Measurements from ENCODE around the gene LRRC4C. TPM values are rescaled to one million over a fixed set of nuclear protein-coding genes. Genes with fewer than 3 reads are reported as not detected.

The LRRC4C gene
- total RNA-seq, 6 experiments from 2014 or later = 0.25 to 0.43 (median 0.27) TPM

GRCh38 chr11:41456269-41456668, 3.2 kb downstream of the LRRC4C start:
- Histone ChIP-seq H3K4me3 (no peak overlapping the region), H3K9me3 (no peaks in the 10 kb centered on the region), H3K27me3 (no peaks in the 10 kb centered on the region), H3K27ac (no peak overlapping the region), H3K36me3 (no peaks in the 10 kb centered on the region), H3K4me1 (no peaks in the 10 kb centered on the region)
- DNase-seq (no peak), ATAC-seq (no peak)
- intact Hi-C loops (cut with DNase I) = no loop called here
- TF ChIP-seq POLR2A (IDR thresholded peaks at IDR 0.05) (no peak), CTCF (IDR thresholded peaks at IDR 0.05) (no peak)
- WGBS (ENCODE audit: insufficient coverage, low coverage, low lambda C conversion rate, missing lambda C conversion rate) = 46% methylated on average over 1 of the region's 1 CpG

GRCh38 chr11:41451011-41451410, 8.4 kb downstream of the LRRC4C start:
- intact Hi-C loops (cut with DNase I) = no loop called here
- Histone ChIP-seq H3K27ac (no peak overlapping the region), H3K36me3 (no peaks in the 10 kb centered on the region), H3K9me3 (no peaks in the 10 kb centered on the region), H3K4me3 (no peak overlapping the region), H3K4me1 (no peaks in the 10 kb centered on the region), H3K27me3 (no peaks in the 10 kb centered on the region)
- WGBS (ENCODE audit: insufficient coverage, low coverage, low lambda C conversion rate, missing lambda C conversion rate) = 45% methylated on average over 3 of the region's 3 CpGs
- no peak for TF ChIP-seq CTCF (IDR thresholded peaks at IDR 0.05)
- no peak for TF ChIP-seq POLR2A (IDR thresholded peaks at IDR 0.05)
- DNase-seq = no peak
- ATAC-seq = no peak

DNA sequence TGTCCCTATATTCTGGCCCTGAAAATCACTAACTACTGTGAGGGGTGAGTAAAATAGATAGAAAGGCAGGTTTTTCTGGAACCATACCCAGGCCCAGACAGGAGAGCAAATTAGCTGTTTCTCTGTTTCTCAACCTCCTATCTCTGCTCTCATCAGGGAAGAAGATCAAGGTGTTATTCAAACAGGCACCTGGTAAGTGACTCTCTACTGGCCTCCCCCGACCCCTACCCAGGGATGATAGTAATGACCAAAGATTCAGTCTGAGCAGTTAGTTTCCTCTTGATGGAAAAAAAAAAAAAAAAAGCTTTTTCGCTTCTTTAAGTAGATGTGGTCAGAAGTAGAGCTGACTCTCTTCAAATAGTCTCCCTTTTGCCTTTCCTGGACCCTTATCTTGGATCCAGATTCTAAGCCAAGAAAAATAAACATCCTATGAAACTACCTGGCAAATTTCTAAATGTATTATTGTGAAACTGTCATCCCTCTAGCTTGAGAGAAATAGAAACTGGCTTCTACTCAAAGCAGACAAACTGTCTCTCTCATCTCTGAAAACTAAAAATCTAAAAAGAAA, 9.9 kb downstream of the LRRC4C start:
- H3K4me3 ChIP-seq = no peak overlapping the region
- WGBS (ENCODE audit: insufficient coverage, low coverage, low lambda C conversion rate, missing lambda C conversion rate) = 35% methylated on average over 2 of the region's 2 CpGs
- no peak for TF ChIP-seq POLR2A (IDR thresholded peaks at IDR 0.05)
- TF ChIP-seq CTCF (IDR thresholded peaks at IDR 0.05) = no peak
- H3K9me3 ChIP-seq = no peaks in the 10 kb centered on the region
- H3K36me3 ChIP-seq = no peaks in the 10 kb centered on the region
- intact Hi-C loops (cut with DNase I) = no loop called here
- no peaks in the 10 kb centered on the region for H3K27me3 ChIP-seq
- ATAC-seq (peak in 1 of 4 donors; percentile 40), DNase-seq (no peak)
- no peaks in the 10 kb centered on the region for H3K4me1 ChIP-seq
- H3K27ac ChIP-seq = no peak overlapping the region

DNA sequence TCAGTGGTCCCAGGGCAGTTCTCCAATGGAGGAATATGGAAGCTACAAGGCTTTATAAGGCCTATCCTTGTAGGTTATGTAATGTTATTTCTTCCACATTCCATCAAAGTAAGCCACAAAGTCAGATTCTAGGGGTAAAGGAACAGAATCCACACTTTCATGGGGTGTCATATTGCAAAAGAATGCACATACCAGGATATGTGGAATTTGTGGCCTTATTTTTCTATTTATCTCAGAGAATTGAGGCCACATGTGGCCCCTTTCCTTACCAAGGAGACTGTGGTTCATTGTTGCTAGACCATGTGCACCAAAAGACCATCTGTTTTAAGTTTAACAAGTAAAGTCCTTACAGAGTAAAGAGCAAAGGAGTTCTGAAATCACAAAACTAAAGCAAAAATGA, 12.9 kb downstream of the LRRC4C start:
- no peak for TF ChIP-seq POLR2A (IDR thresholded peaks at IDR 0.05)
- no peak for TF ChIP-seq CTCF (IDR thresholded peaks at IDR 0.05)
- no peak for ATAC-seq
- Histone ChIP-seq H3K9me3 (no peaks in the 10 kb centered on the region), H3K4me1 (no peaks in the 10 kb centered on the region), H3K27ac (no peak overlapping the region), H3K27me3 (no peaks in the 10 kb centered on the region), H3K4me3 (no peak overlapping the region), H3K36me3 (no peaks in the 10 kb centered on the region)
- DNase-seq = no peak
- intact Hi-C loops (cut with DNase I) = no loop called here

DNA sequence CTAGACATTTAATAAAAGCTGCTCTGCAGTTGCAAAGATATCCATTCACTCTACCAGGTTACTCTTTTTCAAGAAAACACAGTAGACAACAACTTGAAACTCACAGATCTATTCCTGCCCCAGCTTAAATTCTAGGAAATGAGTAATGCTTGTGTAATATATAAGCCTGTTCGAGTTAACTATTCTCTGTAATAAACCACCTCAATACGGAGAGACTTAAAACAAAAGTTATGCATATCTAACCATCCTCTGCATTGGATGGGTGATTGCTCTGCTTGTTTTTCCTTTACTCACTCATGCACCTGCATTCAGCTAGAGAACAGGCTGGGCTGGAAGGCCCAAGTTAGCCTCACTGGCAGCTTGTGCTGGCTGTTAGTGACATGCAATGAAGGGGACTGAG, 13.3 kb downstream of the LRRC4C start:
- DNase-seq = no peak
- H3K27ac ChIP-seq = no peak overlapping the region
- H3K4me1 ChIP-seq = no peaks in the 10 kb centered on the region
- H3K36me3 ChIP-seq = no peaks in the 10 kb centered on the region
- no peak for TF ChIP-seq POLR2A (IDR thresholded peaks at IDR 0.05)
- no peak for TF ChIP-seq CTCF (IDR thresholded peaks at IDR 0.05)
- no peak for ATAC-seq
- WGBS (ENCODE audit: insufficient coverage, low coverage, low lambda C conversion rate, missing lambda C conversion rate) = 74% methylated on average over 2 of the region's 2 CpGs
- intact Hi-C loops (cut with DNase I) = no loop called here
- no peak overlapping the region for H3K4me3 ChIP-seq
- no peaks in the 10 kb centered on the region for H3K27me3 ChIP-seq
- no peaks in the 10 kb centered on the region for H3K9me3 ChIP-seq
